ENCODE data around the gene CATSPERD. TPM values are rescaled to one million over a fixed set of nuclear protein-coding genes. Genes with fewer than 3 reads are reported as not detected.

The CATSPERD gene
- total and polyA plus RNA-seq, 9 of the 15 experiments (the other 6 are each of a cell fraction or from before 2014, with no cell fraction given) = not detected

GRCh38 chr19:5718579-5719273 lies 1.7 kb upstream of the CATSPERD start (continued):
- TF ChIP-seq ZHX1 (conservative IDR thresholded peaks at IDR 0.05; ENCODE audit: low read length) (0 out of 2 replicates have a peak, but pooled peaks have one; percentile 13), MNT (conservative IDR thresholded peaks at IDR 0.05) (peak; percentile 24 to 64; a peak in 2 of 4 replicates), OTX1 (CRISPR knock-in tag; IDR thresholded peaks at IDR 0.05) (0 out of 2 replicates have a peak, but pooled peaks have one; percentile 5), TBL1XR1 (IDR thresholded peaks at IDR 0.05; ENCODE audit: low read length in 2 of 2) (peak in 1 of 2 experiments; percentile 61; a peak in 2 of 4 replicates), MAFG (tag; conservative IDR thresholded peaks at IDR 0.05) (peak; percentile 36; the same call in 1 of the 2 replicates), RCOR1 (IDR thresholded peaks at IDR 0.05; ENCODE audit: borderline replicate concordance in 1 of 2, low read depth in 2 of 2, low read length in 2 of 2) (0 out of 4 replicates have a peak, but pooled peaks of 1 of the 2 experiments have one; percentile 48), ZNF586 (CRISPR knock-in tag; conservative IDR thresholded peaks at IDR 0.05) (0 out of 2 replicates have a peak, but pooled peaks have one; percentile 53), ZNF140 (CRISPR knock-in tag; IDR thresholded peaks at IDR 0.05) (no peak), U2AF1 (optimal IDR thresholded peaks at IDR 0.05; ENCODE audit: low read depth, low read length) (no peak), ZNF24 (IDR thresholded peaks at IDR 0.05) (peak; percentile 47; the same call in 1 of the 2 replicates), MTF1 (CRISPR knock-in tag; IDR thresholded peaks at IDR 0.05; ENCODE audit: borderline replicate concordance) (no peak), GATA2 (CRISPR knock-in tag; IDR thresholded peaks at IDR 0.05) (0 out of 2 replicates have a peak, but pooled peaks have one; percentile 52), KLF13 (tag; IDR thresholded peaks at IDR 0.05; ENCODE audit: borderline replicate concordance, low read depth) (no peak), RBM34 (IDR thresholded peaks at IDR 0.05; ENCODE audit: borderline replicate concordance, insufficient read depth, low read length) (no peak), NFE2 (IDR thresholded peaks at IDR 0.05; ENCODE audit: low read depth) (peak; percentile 63), CEBPG (CRISPR knock-in tag; IDR thresholded peaks at IDR 0.05) (peak; percentile 94), CEBPG (tag; conservative IDR thresholded peaks at IDR 0.05 in 1 of 2, IDR thresholded peaks at IDR 0.05 in 1 of 2) (peak; percentile 96 to 99), HES1 (IDR thresholded peaks at IDR 0.05; ENCODE audit: low read depth) (peak; percentile 19; the same call in 1 of the 2 replicates), FOXK2 (conservative IDR thresholded peaks at IDR 0.05 in 1 of 2, IDR thresholded peaks at IDR 0.05 in 1 of 2; ENCODE audit: low read depth in 2 of 2) (peak; percentile 8 to 39; a peak in 1 of 4 replicates), ATF7 (IDR thresholded peaks at IDR 0.05) (peak; percentile 97), ZNF780A (CRISPR knock-in tag; IDR thresholded peaks at IDR 0.05) (peak; percentile 55; the same call in 1 of the 2 replicates), ELF1 (tag; IDR thresholded peaks at IDR 0.05) (0 out of 2 replicates have a peak, but pooled peaks have one; percentile 27)

Data from K562 (cell line).